ENCODE data around the gene CCDC183. TPM values are rescaled to one million over a fixed set of nuclear protein-coding genes. Genes with fewer than 3 reads are reported as not detected.

Gene CCDC183
- polyA plus RNA-seq, 1 donor from 2014 or later = 5.5 TPM

DNA sequence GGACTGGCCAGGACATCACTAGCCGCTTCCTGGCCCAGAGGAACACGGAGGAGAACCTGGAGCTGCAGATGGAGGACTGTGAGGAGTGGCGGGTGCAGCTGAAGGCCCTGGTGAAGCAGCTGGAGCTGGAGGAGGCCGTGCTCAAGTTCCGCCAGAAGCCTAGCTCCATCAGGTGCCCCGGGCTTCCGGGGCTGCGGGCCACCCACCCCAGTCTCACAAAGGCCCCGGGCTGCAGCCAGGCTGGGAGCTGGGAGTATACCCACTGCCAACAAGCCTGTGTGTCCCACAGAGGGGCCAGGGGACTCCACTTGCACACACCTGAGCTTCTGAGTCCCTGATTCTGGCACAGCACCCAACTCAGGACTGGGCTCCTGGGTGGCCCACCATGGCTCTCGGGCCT, 9.9 kb downstream of the CCDC183 start:
- H3K27me3 ChIP-seq (ENCODE audit: insufficient read depth, low read depth, low read length) = no peaks in the 10 kb centered on the region
- H2AFZ ChIP-seq (ENCODE audit: low read depth, low read length) = no peak overlapping the region
- H3K9me2 ChIP-seq (ENCODE audit: insufficient read depth, low read length) = no peaks in the 10 kb centered on the region
- no peak overlapping the region for H3K4me3 ChIP-seq (ENCODE audit: low read length)
- TF ChIP-seq EP300 (conservative IDR thresholded peaks at IDR 0.05; ENCODE audit: poor library complexity, severe bottlenecking) = no peak
- H3F3A ChIP-seq (ENCODE audit: insufficient read depth, low read length, poor library complexity, severe bottlenecking) = no peaks in the 10 kb centered on the region
- peaks cover 25% of the 10 kb centered on the region for H3K79me2 ChIP-seq (replicated peaks; ENCODE audit: insufficient read depth, low read length)
- H3K36me3 ChIP-seq (ENCODE audit: insufficient read depth, low read length) = no peaks in the 10 kb centered on the region
- H3K9ac ChIP-seq (ENCODE audit: low read length) = no peak overlapping the region
- no peaks in the 10 kb centered on the region for H3K9me3 ChIP-seq (ENCODE audit: low read length)
- no peak overlapping the region for H3K4me2 ChIP-seq (ENCODE audit: low read length)
- no peaks in the 10 kb centered on the region for H4K20me1 ChIP-seq (ENCODE audit: insufficient read depth)
- no peak overlapping the region for H3K27ac ChIP-seq (ENCODE audit: low read length)

DNA sequence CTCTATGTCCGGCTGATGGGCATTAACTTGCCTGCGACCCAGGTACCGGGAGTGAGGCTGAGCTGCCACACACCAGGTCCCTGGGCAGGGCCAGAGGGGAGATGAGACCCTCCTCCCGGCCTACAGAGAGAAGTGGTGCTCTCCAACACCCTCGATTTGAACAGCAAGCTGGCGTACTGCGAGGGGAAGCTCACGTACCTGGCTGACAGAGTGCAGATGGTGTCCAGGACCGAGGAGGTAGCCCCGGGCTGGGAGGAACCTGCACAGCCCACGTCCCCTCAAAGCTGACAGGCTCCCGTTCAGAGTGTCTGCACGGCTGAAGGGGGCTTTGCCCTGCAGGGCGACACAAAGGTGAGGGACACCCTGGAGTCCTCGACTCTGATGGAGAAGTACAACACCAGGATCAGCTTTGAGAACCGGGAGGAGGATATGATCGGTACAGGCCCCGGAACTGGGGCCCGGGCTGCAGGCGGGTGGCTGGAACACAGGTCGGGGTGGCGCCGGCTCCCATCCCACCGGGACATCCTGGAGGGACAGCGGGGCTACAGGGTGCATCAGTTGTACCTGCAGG, 10.6 kb downstream of the CCDC183 start:
- H3K27me3 ChIP-seq (ENCODE audit: insufficient read depth, low read depth, low read length) = no peaks in the 10 kb centered on the region
- H3K36me3 ChIP-seq (ENCODE audit: insufficient read depth, low read length) = no peaks in the 10 kb centered on the region
- H3K79me2 ChIP-seq (replicated peaks; ENCODE audit: insufficient read depth, low read length) = peaks cover 28% of the 10 kb centered on the region
- H3K9me2 ChIP-seq (ENCODE audit: insufficient read depth, low read length) = no peaks in the 10 kb centered on the region
- no peaks in the 10 kb centered on the region for H3K9me3 ChIP-seq (ENCODE audit: low read length)
- no peaks in the 10 kb centered on the region for H4K20me1 ChIP-seq (ENCODE audit: insufficient read depth)
- H3K27ac ChIP-seq (ENCODE audit: low read length) = no peak overlapping the region
- peak overlapping the region; percentile 80 for H3K4me3 ChIP-seq (ENCODE audit: low read length)
- H2AFZ ChIP-seq (ENCODE audit: low read depth, low read length) = no peak overlapping the region
- TF ChIP-seq RAD21 (conservative IDR thresholded peaks at IDR 0.05) (no peak), SMC3 (conservative IDR thresholded peaks at IDR 0.05; ENCODE audit: poor library complexity) (no peak), POLR2AphosphoS5 (IDR thresholded peaks at IDR 0.05) (no peak), MXI1 (conservative IDR thresholded peaks at IDR 0.05; ENCODE audit: poor library complexity, severe bottlenecking) (no peak), EZH2 (IDR thresholded peaks at IDR 0.05; ENCODE audit: borderline replicate concordance, insufficient read depth, low read length, poor library complexity, severe bottlenecking) (no peak), EP300 (conservative IDR thresholded peaks at IDR 0.05; ENCODE audit: poor library complexity, severe bottlenecking) (no peak), CTCF (IDR thresholded peaks at IDR 0.05; ENCODE audit: poor library complexity, severe bottlenecking) (no peak), TAF1 (IDR thresholded peaks at IDR 0.05; ENCODE audit: low read depth) (no peak)
- TF ChIP-seq, protein P1, sequence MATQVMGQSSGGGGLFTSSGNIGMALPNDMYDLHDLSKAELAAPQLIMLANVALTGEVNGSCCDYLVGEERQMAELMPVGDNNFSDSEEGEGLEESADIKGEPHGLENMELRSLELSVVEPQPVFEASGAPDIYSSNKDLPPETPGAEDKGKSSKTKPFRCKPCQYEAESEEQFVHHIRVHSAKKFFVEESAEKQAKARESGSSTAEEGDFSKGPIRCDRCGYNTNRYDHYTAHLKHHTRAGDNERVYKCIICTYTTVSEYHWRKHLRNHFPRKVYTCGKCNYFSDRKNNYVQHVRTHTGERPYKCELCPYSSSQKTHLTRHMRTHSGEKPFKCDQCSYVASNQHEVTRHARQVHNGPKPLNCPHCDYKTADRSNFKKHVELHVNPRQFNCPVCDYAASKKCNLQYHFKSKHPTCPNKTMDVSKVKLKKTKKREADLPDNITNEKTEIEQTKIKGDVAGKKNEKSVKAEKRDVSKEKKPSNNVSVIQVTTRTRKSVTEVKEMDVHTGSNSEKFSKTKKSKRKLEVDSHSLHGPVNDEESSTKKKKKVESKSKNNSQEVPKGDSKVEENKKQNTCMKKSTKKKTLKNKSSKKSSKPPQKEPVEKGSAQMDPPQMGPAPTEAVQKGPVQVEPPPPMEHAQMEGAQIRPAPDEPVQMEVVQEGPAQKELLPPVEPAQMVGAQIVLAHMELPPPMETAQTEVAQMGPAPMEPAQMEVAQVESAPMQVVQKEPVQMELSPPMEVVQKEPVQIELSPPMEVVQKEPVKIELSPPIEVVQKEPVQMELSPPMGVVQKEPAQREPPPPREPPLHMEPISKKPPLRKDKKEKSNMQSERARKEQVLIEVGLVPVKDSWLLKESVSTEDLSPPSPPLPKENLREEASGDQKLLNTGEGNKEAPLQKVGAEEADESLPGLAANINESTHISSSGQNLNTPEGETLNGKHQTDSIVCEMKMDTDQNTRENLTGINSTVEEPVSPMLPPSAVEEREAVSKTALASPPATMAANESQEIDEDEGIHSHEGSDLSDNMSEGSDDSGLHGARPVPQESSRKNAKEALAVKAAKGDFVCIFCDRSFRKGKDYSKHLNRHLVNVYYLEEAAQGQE (IDR thresholded peaks at IDR 0.05; ENCODE audit: borderline replicate concordance) = no peak
- peak overlapping the region; percentile 76 for H3K4me2 ChIP-seq (ENCODE audit: low read length)
- H3K9ac ChIP-seq (ENCODE audit: low read length) = peak overlapping the region; percentile 77
- H3F3A ChIP-seq (ENCODE audit: insufficient read depth, low read length, poor library complexity, severe bottlenecking) = no peaks in the 10 kb centered on the region

Measured in neural cell (in vitro differentiated cells).